SKM-1 treated with dmso at 0.1 percent for 144 hours (cell line): Measurements from ENCODE around the gene MATN4.

Experiments used
- DNase-seq: peaks from one replicate; lab custom pipeline; 2025; ENCODE audit not compliant: unreplicated experiment; lab: John Stamatoyannopoulos, UW

The MATN4 gene

DNA sequence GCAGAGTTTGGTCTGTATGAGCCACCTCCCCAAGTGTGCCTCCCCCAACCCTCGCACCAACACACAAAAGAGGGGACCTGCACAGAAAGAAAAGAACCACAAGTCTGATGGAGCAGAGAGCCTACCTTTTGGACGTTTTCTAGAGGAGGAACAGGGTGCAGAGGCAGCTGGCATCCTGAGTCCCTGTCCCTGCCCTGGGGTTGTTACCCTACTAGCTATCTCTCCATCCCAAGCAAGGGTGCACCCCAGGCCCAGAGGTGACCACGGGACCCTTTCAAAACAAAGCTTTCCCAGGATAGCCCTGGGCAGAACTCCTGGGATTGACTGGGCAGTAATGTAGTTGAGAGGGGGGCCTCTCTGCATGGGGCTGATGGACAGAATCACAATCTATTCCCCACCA, 9.7 kb upstream of the MATN4 start:
- no peak for DNase-seq

DNA sequence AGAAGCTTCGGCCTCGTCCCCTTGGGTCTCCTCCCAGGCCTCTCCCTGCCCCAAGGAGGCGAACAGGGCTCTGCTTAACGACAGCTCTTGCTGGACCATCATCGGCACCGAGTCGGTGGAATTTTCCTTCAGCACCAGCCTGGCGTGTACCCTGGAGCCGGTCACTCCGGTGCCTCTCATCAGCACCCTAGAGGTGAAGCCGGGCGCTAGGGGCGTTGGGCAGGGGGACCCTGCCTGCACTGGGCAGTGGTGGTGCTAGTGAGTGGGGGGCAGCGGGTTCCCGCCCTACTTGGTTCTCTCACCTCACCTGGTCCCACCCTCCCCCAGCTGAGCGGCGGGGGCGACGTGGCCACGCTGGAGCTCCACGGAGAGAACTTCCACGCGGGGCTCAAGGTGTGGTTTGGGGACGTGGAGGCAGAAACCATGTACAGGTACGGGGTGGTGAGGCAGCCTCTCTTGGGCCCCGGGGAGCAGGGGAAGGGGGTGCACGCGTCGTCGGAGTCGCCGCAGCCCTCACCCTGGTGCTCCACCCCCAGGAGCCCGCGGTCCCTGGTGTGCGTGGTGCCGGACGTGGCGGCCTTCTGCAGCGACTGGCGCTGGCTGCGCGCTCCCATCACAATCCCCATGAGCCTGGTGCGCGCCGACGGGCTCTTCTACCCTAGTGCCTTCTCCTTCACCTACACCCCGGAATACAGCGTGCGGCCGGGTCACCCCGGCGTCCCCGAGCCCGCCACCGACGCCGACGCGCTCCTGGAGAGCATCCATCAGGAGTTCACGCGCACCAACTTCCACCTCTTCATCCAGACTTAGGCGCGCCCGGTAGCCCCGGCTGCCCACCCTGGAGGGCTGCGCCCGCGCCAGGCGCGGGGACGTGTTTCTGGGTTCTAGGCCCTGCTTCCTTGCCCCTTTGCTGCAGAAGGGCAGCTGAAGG, 8.3 kb upstream of the MATN4 start:
- no peak for DNase-seq

DNA sequence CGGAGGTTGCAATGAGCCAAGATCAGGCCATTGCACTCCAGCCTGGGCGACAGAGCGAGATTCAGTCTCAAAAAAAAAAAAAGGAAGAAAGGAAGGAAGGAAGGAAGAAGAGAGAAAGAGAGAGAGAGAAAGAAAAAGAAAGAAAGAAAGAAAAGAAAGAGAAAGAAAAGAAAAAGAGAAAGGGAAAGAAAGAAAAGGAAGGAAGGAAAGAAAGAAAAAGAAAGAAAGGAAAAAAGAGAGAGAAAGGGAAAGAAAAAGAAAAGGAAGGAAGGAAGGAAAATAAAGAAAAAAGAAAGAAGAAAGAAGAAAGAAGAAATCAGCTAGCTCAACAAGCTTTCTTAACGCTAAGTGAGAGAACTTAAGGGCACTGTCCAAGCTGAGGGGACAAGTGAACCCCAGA, 7.6 kb upstream of the MATN4 start:
- no peak for DNase-seq

DNA sequence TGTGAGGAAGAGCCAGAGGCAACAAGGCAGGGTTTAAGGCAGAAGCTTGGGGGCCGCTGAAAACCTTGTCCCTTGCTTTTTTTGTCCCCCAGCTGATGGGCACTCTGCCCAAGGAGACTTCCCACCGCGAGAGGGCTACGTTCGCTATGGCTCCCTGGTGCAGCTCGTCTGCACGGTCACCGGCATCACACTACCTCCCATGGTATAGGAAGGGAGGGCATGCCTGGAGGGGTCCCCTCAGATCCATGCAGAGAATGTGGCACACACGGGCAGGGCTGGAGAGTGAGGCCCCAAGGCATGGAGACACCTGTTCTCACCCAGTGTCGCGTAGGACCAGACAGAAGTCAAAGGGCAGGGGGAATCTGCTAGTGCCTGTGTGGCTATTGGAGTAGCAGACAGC, 5.8 kb upstream of the MATN4 start:
- no peak for DNase-seq

DNA sequence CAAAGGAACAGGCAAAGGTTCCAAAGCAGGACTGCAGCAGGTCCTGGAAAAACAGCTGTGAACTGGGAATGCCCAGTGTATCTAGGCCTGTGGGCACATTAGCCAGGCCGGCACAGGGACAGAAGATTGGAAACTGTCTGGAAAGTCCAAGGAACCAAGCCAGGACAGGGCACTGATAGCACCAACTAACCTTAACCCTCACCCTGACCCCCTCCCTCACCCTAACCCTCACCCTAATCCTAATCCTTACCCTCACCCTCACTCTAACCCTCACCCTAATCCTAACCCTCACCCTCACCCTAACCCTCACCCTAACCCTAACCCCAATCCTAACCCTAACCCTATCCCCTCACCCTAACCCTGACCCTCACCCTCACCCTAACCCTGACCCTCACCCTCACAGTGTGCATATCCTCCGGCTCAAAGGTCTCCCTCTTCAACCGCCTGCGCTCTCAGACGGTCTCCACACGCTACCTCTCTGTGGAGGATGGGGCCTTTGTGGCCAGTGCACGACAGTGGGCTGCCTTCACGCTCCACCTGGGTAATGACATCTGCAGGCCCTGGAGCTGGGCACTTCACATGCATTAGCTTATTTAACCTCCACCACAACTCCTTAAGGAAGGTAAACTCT, 5.1 kb upstream of the MATN4 start:
- no peak for DNase-seq

DNA sequence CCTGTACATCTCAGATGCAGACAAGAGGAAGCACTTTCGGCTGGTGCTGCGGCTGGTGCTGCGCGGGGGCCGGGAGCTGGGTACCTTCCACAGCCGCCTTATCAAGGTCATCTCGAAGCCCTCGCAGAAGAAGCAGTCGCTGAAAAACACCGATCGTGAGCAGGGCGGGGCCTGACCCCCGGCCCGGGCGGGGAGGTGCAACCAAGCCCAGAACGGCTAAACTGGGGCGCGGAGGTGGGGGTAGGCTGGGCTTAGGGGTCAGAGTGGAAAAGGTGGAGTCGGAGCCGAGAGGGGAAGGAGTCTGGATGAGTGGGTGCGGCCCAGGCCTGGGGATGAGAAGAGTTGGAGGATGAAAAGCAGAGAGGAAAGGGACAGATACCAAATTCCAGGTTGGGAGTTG, 4.1 kb upstream of the MATN4 start:
- DNase-seq: no peak

DNA sequence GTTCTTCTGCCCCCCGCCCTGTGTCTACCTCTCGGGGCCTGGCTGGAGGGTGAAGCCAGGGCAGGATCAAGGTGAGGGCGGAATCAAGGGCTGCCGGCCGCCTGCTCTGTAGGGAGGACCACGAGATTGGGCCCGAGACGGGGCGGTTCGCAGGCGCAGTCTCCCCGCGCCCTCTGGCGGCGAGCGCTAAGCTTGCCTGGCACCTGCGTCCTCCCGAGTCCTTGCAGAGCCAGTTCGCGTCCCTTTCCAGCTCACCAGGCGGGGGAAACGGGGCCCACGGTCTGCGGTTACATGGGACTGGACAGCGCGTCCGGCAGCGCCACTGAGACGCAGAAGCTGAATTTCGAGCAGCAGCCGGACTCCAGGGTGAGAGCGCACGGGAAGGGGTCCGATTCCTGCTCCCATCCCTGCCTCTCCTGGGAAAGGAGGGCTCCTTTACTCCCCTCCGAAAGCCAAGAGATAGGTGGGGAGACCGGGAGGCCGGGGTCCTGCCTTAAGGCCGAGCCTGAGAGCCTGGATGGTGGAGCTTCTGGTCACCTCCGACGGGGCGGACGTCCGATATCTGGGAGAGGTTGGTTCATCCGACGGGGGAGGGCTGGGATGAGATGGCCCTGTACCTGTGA, 3.6 kb upstream of the MATN4 start:
- DNase-seq: peak; percentile 64

DNA sequence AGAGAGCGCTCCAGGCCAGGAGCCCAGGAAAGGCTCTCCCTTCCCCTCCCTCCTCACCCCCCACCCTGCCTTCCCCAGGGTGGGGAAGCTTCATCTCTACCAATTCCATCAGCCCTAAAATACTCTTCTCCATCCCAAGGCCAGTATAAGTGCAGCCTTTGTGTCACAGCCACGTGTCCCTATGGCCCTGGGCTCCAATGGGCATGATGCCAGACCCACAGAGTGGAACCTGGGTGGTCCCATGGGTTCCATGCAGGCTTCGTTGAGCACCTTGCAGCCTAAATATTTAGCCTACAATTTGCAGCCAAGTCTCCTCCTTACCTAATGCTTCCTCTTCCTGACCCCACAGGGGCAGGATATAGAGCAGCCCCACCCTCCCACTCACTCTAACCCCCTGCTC, 976 bp upstream of the MATN4 start:
- DNase-seq: no peak

DNA sequence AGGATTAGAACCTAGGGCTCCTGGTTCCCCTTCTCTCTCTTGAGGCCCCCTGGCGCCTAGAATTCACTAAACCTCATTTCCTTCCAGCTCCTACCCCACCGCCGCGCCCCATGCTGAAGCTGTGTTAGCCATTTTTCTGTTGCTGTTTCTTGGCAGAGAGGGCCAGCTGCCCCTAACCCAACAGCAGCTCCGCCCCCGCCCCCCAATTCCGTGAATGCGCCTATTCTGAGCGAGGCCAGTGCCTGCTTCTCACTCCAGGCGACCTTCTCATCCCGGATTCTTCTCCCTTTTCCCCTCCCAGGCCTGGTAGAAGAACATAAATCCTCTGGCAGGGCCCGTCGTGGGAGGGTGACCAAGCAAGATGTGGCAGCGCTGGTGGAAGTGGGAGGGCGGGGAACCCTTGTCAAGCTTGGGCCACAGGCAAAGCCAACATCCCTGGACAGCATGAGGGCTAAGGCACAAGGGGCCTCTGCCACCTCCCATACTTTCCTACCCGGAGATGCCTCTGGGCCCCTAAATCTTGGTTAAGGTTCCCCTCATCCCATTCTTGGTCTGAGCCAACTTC, 941 bp downstream of the MATN4 start:
- no peak for DNase-seq

DNA sequence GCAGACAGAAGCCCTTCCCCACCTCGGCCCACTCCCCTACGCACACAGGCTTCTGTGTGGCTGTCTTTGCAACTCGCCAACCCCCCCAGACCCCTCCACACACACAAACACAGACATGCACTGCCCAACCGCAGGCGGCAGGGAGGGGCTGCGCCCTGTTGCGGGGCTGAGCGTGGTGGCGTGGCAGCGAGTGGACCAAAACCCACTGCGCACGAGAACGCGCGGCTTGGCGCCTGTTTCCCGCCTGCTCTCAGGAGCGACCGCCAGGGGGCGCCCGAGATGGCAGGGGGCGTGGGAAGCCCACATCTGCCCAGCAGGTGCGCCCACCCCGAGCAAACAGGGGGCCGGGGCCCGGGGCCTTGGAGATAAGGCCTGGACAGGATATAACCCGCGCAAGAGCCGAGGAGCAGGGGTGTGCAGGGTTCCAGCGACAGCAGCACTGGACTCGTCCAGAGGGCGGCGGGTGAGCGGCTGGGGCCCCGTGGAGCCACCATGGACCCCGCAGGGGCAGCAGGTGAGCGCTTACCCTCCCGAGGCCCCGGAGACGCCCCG, 1.6 kb downstream of the MATN4 start, which contains the start of gene RBPJL:
Gene RBPJL (plus strand): TSS at position 410 of the 552 bp plus-strand sequence. CDS start 83 bp downstream, at position 493.
- DNase-seq: peak; percentile 15

DNA sequence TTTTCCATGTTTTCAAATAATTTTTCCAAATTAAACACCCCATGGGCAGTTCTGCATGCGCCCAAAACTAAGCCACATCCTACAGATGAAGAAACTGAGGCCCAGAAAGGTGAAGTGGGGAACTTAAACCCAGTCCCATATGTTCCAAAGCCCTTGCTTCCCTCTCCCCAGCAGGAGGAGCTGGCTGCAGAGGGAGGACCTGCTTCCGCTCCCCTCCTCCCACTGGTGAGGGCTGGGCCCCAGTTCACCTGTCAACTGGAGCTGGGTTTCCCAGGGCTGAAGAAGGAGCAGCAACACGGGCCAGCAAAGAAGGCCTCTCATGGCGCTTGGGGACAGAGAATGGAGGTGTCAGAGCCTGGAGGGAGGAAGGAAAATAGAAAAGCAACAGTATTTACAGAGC, 2.8 kb downstream of the MATN4 start:
- DNase-seq: no peak

DNA sequence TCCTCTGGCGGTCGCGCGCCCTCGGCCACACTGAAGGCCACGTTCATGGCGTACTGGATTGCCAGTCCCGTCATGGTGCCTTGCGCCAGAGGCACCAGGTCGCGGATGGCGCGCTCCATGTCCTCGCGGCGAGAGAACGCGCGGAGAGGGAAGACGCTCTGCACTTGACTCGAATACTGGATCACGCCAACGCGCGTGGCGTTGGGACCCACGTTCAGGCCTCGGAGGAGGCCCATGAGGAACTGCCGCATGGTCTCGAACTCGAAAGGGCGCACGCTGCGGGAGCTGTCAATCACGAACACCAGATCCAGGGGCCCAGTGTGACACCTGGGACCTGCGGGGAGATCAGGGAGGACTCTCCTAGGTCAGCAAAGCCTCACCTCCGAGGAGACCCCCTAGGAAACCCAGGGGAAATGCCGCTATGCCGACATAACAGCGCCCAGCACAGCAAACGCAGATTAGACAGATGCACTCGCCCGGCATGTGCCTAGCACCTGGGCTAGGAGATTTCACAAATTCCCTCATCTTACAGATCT, 3.6 kb downstream of the MATN4 start:
- no peak for DNase-seq

DNA sequence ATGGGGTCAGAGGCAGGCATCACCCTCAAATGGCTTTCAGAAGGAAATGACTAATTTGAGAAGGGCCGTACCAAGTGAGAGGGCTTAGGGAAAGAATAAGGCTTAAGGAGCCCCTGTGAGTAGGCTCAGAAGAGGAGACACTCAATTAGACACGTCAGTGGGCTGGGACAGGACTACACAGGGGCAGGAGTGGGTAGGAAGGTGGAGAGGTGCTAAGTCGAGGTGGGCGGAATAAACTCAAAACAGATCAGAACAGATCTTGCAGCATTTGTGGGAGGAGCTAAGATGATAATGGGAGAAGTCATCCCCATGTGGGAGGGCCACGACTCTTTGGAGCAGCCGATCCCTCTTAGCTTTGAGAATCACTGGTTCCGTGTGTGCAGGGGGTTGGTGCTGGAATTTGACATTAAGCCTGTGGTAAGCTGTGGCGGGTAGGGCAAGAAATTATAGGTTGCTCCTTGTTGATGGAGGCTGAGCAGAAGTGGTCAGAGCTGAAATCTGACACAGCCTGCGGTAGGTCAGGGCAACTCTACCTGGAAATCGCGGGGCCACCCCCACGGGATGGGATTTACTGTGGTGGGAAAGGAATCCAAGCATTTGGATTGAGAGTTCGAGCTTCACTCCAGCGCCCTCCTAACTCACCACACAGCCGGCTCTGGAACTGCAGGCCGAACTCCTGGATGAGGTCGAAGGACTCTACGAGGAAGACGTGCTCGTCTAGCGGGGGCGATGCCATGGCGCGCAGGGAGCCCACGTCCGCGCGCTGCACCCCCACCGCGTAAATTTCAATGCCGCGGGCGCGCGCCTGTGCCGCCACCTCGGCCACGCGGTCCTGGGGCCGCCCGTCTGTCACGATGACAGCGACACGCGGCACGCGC, 4.3 kb downstream of the MATN4 start:
- DNase-seq: no peak

DNA sequence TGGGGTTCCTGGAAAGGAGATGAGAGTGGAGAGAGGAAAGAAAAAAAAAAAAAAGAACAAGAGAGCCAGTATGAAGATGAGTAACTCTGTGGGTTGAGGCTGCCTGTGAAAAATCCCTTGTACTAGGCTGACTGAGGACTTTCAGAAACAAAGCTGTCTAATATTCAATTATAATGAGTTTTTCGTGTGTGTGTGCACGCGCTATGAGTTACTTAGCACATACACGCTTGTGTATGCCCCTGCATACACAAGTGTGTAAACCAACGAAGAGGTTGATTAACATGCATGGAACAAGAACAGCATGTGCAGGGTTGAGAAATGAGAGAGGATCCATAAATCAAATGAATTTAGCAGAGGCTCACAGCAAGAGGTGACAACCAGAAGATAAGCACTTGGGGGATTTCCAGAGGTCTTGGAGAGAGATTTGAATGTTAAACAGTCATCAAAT, 6.3 kb downstream of the MATN4 start:
- DNase-seq: no peak

DNA sequence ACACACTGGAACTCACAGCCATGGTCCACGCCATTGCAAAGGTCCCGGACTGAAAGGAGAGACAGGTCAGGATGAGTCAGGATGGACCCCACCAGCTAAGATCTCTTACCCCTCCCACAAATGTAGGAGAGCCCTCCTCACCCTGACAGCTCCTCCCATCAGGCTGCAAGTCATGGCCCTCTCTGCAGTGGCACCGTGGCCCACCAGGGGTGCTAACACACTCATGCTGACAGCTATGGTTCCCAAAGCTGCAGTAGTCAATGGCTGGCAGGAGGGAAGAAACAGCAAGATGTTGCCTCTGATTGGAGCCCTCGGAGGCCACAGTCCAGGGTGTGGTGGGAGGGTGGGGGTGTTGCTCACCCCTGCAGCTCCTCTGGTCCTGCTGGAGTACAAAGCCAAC, 7.1 kb downstream of the MATN4 start:
- DNase-seq: peak; percentile 17

DNA sequence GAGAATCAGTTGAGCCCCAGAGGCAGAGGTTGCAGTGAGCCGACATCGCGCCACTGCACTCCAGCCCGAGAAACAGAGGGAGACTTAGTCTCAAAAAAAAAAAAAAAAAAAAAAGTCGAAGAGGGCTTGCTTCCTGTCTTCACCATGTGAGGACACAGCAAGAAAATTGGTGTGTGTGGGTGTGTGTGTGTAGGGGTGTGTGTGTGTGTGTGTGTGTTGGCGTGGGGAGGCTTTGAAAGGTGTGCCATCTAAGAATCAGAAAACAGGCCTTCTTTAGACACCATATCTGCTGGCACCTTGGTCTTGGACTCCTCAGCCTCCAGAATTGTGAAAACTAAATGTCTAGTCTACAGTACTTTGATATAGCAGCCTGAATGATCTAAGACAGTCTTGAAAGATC, 8.3 kb downstream of the MATN4 start:
- DNase-seq: no peak

DNA sequence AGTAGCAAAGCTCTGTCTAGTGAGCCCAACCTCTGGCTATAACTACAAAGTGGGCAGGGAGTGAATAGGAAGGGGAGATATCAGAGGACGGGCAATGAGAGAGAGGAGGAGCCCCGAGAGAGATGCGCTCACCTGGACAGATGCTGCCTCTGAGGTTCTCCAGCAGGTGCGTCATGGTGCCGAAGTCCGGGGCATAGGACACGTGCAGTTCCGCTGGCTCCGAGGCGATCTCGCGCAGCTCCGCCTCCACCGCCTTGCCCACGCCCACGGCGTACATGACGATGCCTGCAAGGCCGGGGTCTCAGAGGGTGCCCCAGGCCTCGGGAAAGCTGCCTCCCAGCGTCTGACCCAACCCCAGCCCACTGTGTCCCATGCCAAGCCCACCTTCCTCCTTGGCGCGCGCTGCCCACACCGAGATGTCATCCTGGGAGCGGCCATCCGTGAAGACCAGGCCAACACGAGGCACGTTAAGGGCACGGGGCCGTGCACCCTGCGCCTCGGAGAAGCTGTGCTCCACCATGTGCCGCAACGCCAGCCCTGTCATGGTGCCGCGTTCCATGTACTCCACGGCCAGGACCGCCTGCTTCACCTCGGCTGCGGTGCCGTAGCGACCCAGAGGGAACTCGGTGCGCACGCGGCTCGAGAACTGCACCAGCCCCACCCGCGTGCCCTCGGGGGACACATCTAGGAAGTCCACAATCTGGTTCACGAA, 10.2 kb downstream of the MATN4 start:
- DNase-seq: no peak

DNA sequence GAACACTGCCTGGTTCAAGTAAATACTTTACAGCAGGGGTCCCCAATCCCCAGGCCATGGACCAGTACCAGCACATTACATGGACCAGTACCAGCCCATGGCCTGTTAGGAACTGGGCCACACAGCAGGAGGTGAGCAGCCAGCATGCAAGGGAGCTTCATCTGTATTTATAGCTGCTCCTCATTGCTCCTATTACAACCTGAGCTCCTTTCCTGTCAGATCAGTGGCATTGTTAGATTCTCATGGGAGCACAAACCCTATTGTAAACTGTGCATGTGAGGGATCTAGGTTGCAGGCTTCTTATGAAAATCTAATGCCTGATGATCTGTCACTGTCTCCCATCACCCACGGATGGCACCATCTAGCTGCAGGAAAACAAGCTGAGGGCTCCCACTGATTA, 13.4 kb downstream of the MATN4 start:
- DNase-seq: no peak

DNA sequence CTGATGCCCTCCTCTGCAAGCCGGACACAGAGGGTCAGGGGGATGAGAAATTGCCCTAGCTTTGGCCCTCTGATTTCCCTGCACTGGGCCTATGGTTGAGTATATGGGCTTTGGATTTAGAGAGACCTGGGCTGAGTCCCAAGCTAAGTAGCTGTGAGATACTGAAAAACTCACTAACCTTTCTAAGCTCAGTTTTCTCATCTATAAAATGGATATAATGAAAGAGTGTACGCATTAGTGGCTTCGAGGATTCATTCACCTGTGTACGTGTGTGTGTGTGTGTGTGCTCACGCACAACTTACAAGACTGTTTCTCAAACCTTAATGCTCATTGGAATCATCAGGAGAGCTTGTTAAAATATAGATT, 14.1 kb downstream of the MATN4 start:
- no peak for DNase-seq
